Lower leg skin (tissue), 3 donors: Measurements from ENCODE around the gene EEF1AKMT1.

Experiments
- CTCF ChIP-seq, 3 donors: fragments of 450-650 bp; IDR thresholded peaks; one replicate each; pipeline ENCODE4 v1.5.1; 2016; ENCODE audit warnings: antibody characterized with exemption in 3 of 3, mild to moderate bottlenecking in 3 of 3, moderate library complexity in 2 of 3
- POLR2A ChIP-seq, 2 donors: fragments of 450-650 bp; IDR thresholded peaks; one replicate each; pipeline ENCODE4 v1.6.1; 2016 to 2017; ENCODE audit warnings: antibody characterized with exemption in 2 of 2, mild to moderate bottlenecking in 1 of 2, moderate library complexity in 1 of 2

- TF ChIP-seq CTCF (IDR thresholded peaks at IDR 0.05) (no peak), POLR2A (IDR thresholded peaks at IDR 0.05) (no peak)
Observed at GRCh38 chr13:20738616-20739015, 35.1 kb downstream of the EEF1AKMT1 start.
